Pancreas (tissue), 10 donors: Measurements from ENCODE around the gene CFAP46. TPM values are rescaled to one million over a fixed set of nuclear protein-coding genes. Genes with fewer than 3 reads are reported as not detected.
"Not testable (repeated sequence)": the region's sequence is repeated elsewhere in the genome, so short reads cannot be mapped to it uniquely, and the experiment has no call there.

ENCODE experiments used
- ATAC-seq, 4 donors: fragments of 200-7000 bp; cut with Tn5 transposase; one replicate each; pipeline versions ENCODE4 v1.8.0 to v1.9.1; 2020; ENCODE audit warnings: mild to moderate bottlenecking in 4 of 4, moderate library complexity in 4 of 4
- DNase-seq, 6 donors: peaks; one replicate each; pipeline ENCODE4 v3.0.0-alpha.2; 2020
- FAIRE-seq: peaks from 2 replicates; lab custom pipeline; 2012; peaks lifted over from hg19 to GRCh38; lab: Jason Lieb, UNC
- H3K27ac ChIP-seq, 4 donors: fragments of 200-600 bp; sonication (generic); 1 replicate in 3 of 4; 2 replicates in 1 of 4; pipeline versions ENCODE4 v1.5.0 to v1.8.0; 2020
- H3K27me3 ChIP-seq, 4 donors: fragments of 200-600 bp; one replicate each; pipeline ENCODE4 v1.8.0; 2021
- H3K36me3 ChIP-seq, 3 donors: fragments of 200-600 bp; sonication (generic) in 1 of 3; one replicate each; pipeline versions ENCODE4 v1.5.0 to v1.8.0; 2020 to 2021
- H3K4me1 ChIP-seq, 3 donors: fragments of 200-600 bp; one replicate each; pipeline ENCODE4 v1.8.0; 2021
- H3K4me3 ChIP-seq, 4 donors: fragments of 200-600 bp; sonication (generic) in 2 of 4; one replicate each; pipeline versions ENCODE4 v1.5.0 to v1.8.0; 2020 to 2021
- H3K9me3 ChIP-seq, 4 donors: fragments of 200-600 bp; one replicate each; pipeline ENCODE4 v1.8.0; 2021
- CTCF ChIP-seq, 4 donors: fragments of 200-600 bp; sonication (generic) in 3 of 4; IDR thresholded peaks; one replicate each; pipeline versions ENCODE4 v1.5.0 to v1.8.0; 2021; ENCODE audit warnings: antibody characterized with exemption in 4 of 4
- WGBS, 2 donors: extraction: QIAGEN DNeasy Blood & Tissue Kit; methylation state at CpG; one replicate each; pipeline ENCODE4 v1.1.7; 2013; 5-methylcytosine and 5-hydroxymethylcytosine counted together
- intact Hi-C, 3 donors: fragments of 100-400 bp; cut with DNase I; formaldehyde crosslinking; loops; one replicate each; pipeline versions ENCODE4 v1.11.1 to v1.14.2; 2022
- polyA plus RNA-seq, 2 donors: library from polyadenylated mRNA; stranded (reverse); fragments of 200-250 nt; gene quantifications; one replicate each; pipeline ENCODE4 v1.2.3, GENCODE V29; 2013
- total RNA-seq, 6 donors: library from RNA; stranded (reverse); fragmentation: NEBNext Ultra II Directional in 4 of 6; extraction: Animal tissue kit (Norgen Biotek cat#: 25700) in 4 of 6; gene quantifications; one replicate each; pipeline versions ENCODE4 v1.2.1 to v1.2.4, GENCODE V29; 2021 to 2023
- donor health status: healthy with polysubstance abuse.
- donor health status: DM: no; HTN: no; CAD: no; lungs with moderate emphysema.
- donor health status: DM: no; HTN: no; CAD: no.
- donor health status: control.
- donor health status: control.
- donor health status: Bipolar disorder and iron deficiency.
- donor health status: DM: yes; HTN: yes; CAD: no.
- donor health status: DM: no; HTN: no; CAD: no.
- donor health status: DM: no; HTN: no; CAD: no.
- donor health status: DM: yes; HTN: yes; CAD: no.

CFAP46 gene
- total and polyA plus RNA-seq, 8 donors = 0.39 to 1.6 (median 1.0) TPM

- TF ChIP-seq CTCF (IDR thresholded peaks at IDR 0.05) = no peak
- no peak overlapping the region for H3K27ac ChIP-seq
- H3K36me3 ChIP-seq = no peaks in the 10 kb centered on the region
- no peaks in the 10 kb centered on the region for H3K9me3 ChIP-seq
- no peaks in the 10 kb centered on the region for H3K4me1 ChIP-seq
- FAIRE-seq = no peak
- intact Hi-C loops = no loop called here
- no peak for DNase-seq
- no peak for ATAC-seq
- H3K4me3 ChIP-seq = no peak overlapping the region
- 43 to 47% methylated on average over 11 of the region's 11 CpGs for WGBS, 2 donors
- peaks cover 0 to 6% (median 1%) of the 10 kb centered on the region in 4 donors for H3K27me3 ChIP-seq
These were observed 25.2 kb upstream of the CFAP46 start for GRCh38 chr10:132967540-132967939.

GRCh38 chr10:132965411-132966057, 23.2 kb upstream of the CFAP46 start:
- Histone ChIP-seq H3K4me3 (peak overlapping the region in 1 of 4 donors; percentile 43), H3K4me1 (no peaks in the 10 kb centered on the region), H3K27ac (no peak overlapping the region), H3K27me3 (peaks cover 0 to 3% (median under 1%) of the 10 kb centered on the region in 4 donors), H3K9me3 (no peaks in the 10 kb centered on the region), H3K36me3 (no peaks in the 10 kb centered on the region)
- WGBS, 2 donors = 44 to 61% methylated on average over 26 of the region's 26 CpGs
- intact Hi-C loops = no loop called here
- no peak for TF ChIP-seq CTCF (IDR thresholded peaks at IDR 0.05)
- peak in 1 of 6 donors; percentile 65 for DNase-seq
- ATAC-seq = no peak
- no peak for FAIRE-seq

- H3K27me3 ChIP-seq, H3K36me3 ChIP-seq, intact Hi-C loops, H3K4me1 ChIP-seq, FAIRE-seq, H3K9me3 ChIP-seq, H3K27ac ChIP-seq: not testable (repeated sequence)
- peak in 1 of 4 donors; percentile 14 for ATAC-seq
- 42 to 48% methylated on average over 43 of the region's 43 CpGs for WGBS, 2 donors
- DNase-seq = peak in 1 of 6 donors; percentile 28
- peak overlapping the region; percentile 8 to 43 (median 18) for H3K4me3 ChIP-seq
These were observed 22.5 kb upstream of the CFAP46 start for GRCh38 chr10:132964707-132965410.

GRCh38 chr10:132964231-132964630, 21.9 kb upstream of the CFAP46 start:
- no peak for FAIRE-seq
- peak in 1 of 6 donors; percentile 23 for DNase-seq
- Histone ChIP-seq H3K4me3 (peak overlapping the region in 3 of 4 donors; percentile 14 to 43 (median 23)), H3K36me3 (no peaks in the 10 kb centered on the region), H3K27ac (no peak overlapping the region), H3K9me3 (no peaks in the 10 kb centered on the region), H3K27me3 (peaks cover 0 to 3% (median 0%) of the 10 kb centered on the region in 4 donors), H3K4me1 (no peaks in the 10 kb centered on the region)
- intact Hi-C loops = no loop called here
- no peak for TF ChIP-seq CTCF (IDR thresholded peaks at IDR 0.05)
- WGBS, 2 donors = 68 to 83% methylated on average over 15 of the region's 15 CpGs
- ATAC-seq = no peak

- ATAC-seq = no peak
- WGBS, 2 donors = 83 to 89% methylated on average over 14 of the region's 14 CpGs
- peak in 1 of 6 donors; percentile 42 for DNase-seq
These were observed 21.1 kb upstream of the CFAP46 start for GRCh38 chr10:132963430-132963960.

More at GRCh38 chr10:132963430-132963960, 21.1 kb upstream of the CFAP46 start:
- Histone ChIP-seq H3K4me3 (no peak overlapping the region), H3K36me3 (no peaks in the 10 kb centered on the region), H3K27me3 (no peaks in the 10 kb centered on the region), H3K27ac (no peak overlapping the region), H3K9me3 (no peaks in the 10 kb centered on the region), H3K4me1 (no peaks in the 10 kb centered on the region)
- intact Hi-C loops = no loop called here
- FAIRE-seq = no peak
- TF ChIP-seq CTCF (IDR thresholded peaks at IDR 0.05) = no peak
